ENCODE measurements around the gene CDH12. TPM values are rescaled to one million over a fixed set of nuclear protein-coding genes. Genes with fewer than 3 reads are reported as not detected.

Gene CDH12
- total RNA-seq, 2 donors from 2014 or later, result 0.90 to 1.9 TPM

- Histone ChIP-seq H3K9ac (ENCODE audit: extremely low read depth, low read length, poor library complexity, severe bottlenecking) (no peak overlapping the region), H3K27ac (ENCODE audit: low read depth, low read length) (no peak overlapping the region), H3K4me1 (ENCODE audit: control insufficient read depth, insufficient read depth, low read length) (no peaks in the 10 kb centered on the region), H3K4me3 (ENCODE audit: low read length) (no peak overlapping the region), H3K27me3 (ENCODE audit: control insufficient read depth, insufficient read depth, low read length, poor library complexity, severe bottlenecking) (no peaks in the 10 kb centered on the region), H3K36me3 (ENCODE audit: control insufficient read depth, insufficient read depth, low read length) (no peaks in the 10 kb centered on the region), H3K9me3 (ENCODE audit: control insufficient read depth, low read length) (no peaks in the 10 kb centered on the region)
- Mint-ChIP-seq H3K4me3 (no peak overlapping the region), H3K36me3 (ENCODE audit: low read depth) (no peaks in the 10 kb centered on the region), H3K4me1 (no peaks in the 10 kb centered on the region), H3K9me3 (no peaks in the 10 kb centered on the region), H3K27ac (no peak overlapping the region), H3K27me3 (ENCODE audit: insufficient read depth) (no peaks in the 10 kb centered on the region)
- no peak for TF ChIP-seq CTCF (conservative IDR thresholded peaks at IDR 0.05)
- no peak for DNase-seq
- 81% methylated on average over 2 of the region's 2 CpGs; no CpG with 5 or more reads in 1 of the 2 experiments for WGBS, 2 experiments (ENCODE audit: insufficient coverage in 1 of 2, insufficient read length in 1 of 2)
Observed at GRCh38 chr5:22432905-22433304, 420.2 kb downstream of the CDH12 start.

- H3K36me3 Mint-ChIP-seq (ENCODE audit: low read depth), result no peaks in the 10 kb centered on the region
- Histone ChIP-seq H3K9me3 (ENCODE audit: control insufficient read depth, low read length) (no peaks in the 10 kb centered on the region), H3K27me3 (ENCODE audit: control insufficient read depth, insufficient read depth, low read length, poor library complexity, severe bottlenecking) (no peaks in the 10 kb centered on the region), H3K4me1 (ENCODE audit: control insufficient read depth, insufficient read depth, low read length) (no peaks in the 10 kb centered on the region), H3K36me3 (ENCODE audit: control insufficient read depth, insufficient read depth, low read length) (no peaks in the 10 kb centered on the region), H3K27ac (ENCODE audit: low read depth, low read length) (no peak overlapping the region), H3K4me3 (ENCODE audit: low read length) (no peak overlapping the region), H3K9ac (ENCODE audit: extremely low read depth, low read length, poor library complexity, severe bottlenecking) (no peak overlapping the region)
- no peak overlapping the region for H3K4me3 Mint-ChIP-seq
- no peak for DNase-seq
- no peaks in the 10 kb centered on the region for H3K4me1 Mint-ChIP-seq
- 94% methylated on average over 2 of the region's 3 CpGs; no CpG with 5 or more reads in 1 of the 2 experiments for WGBS, 2 experiments (ENCODE audit: insufficient coverage in 1 of 2, insufficient read length in 1 of 2)
- no peak for TF ChIP-seq CTCF (conservative IDR thresholded peaks at IDR 0.05)
- H3K27me3 Mint-ChIP-seq (ENCODE audit: insufficient read depth), result no peaks in the 10 kb centered on the region
- H3K9me3 Mint-ChIP-seq, result no peaks in the 10 kb centered on the region
- no peak overlapping the region for H3K27ac Mint-ChIP-seq
Observed at GRCh38 chr5:22431840-22432239, 421.3 kb downstream of the CDH12 start.

GRCh38 chr5:22431406-22431805 lies 421.7 kb downstream of the CDH12 start:
- TF ChIP-seq CTCF (conservative IDR thresholded peaks at IDR 0.05), result no peak
- Histone ChIP-seq H3K9ac (ENCODE audit: extremely low read depth, low read length, poor library complexity, severe bottlenecking) (no peak overlapping the region), H3K27ac (ENCODE audit: low read depth, low read length) (no peak overlapping the region), H3K27me3 (ENCODE audit: control insufficient read depth, insufficient read depth, low read length, poor library complexity, severe bottlenecking) (no peaks in the 10 kb centered on the region), H3K4me3 (ENCODE audit: low read length) (no peak overlapping the region), H3K9me3 (ENCODE audit: control insufficient read depth, low read length) (no peaks in the 10 kb centered on the region), H3K4me1 (ENCODE audit: control insufficient read depth, insufficient read depth, low read length) (no peaks in the 10 kb centered on the region), H3K36me3 (ENCODE audit: control insufficient read depth, insufficient read depth, low read length) (no peaks in the 10 kb centered on the region)
- H3K4me3 Mint-ChIP-seq, result no peak overlapping the region
- H3K27me3 Mint-ChIP-seq (ENCODE audit: insufficient read depth), result no peaks in the 10 kb centered on the region
- H3K9me3 Mint-ChIP-seq, result no peaks in the 10 kb centered on the region
- no peaks in the 10 kb centered on the region for H3K4me1 Mint-ChIP-seq
- no peaks in the 10 kb centered on the region for H3K36me3 Mint-ChIP-seq (ENCODE audit: low read depth)
- no peak for DNase-seq
- WGBS, 2 experiments (ENCODE audit: insufficient coverage in 1 of 2, insufficient read length in 1 of 2), result 75% methylated on average over 2 of the region's 2 CpGs; no CpG with 5 or more reads in 1 of the 2 experiments
- no peak overlapping the region for H3K27ac Mint-ChIP-seq

Data from endodermal cell (in vitro differentiated cells).